ENCODE data around the gene RBM18.

GRCh38 chr9:122215663-122216062, 49.0 kb downstream of the RBM18 start:
- TF ChIP-seq, protein P1, sequence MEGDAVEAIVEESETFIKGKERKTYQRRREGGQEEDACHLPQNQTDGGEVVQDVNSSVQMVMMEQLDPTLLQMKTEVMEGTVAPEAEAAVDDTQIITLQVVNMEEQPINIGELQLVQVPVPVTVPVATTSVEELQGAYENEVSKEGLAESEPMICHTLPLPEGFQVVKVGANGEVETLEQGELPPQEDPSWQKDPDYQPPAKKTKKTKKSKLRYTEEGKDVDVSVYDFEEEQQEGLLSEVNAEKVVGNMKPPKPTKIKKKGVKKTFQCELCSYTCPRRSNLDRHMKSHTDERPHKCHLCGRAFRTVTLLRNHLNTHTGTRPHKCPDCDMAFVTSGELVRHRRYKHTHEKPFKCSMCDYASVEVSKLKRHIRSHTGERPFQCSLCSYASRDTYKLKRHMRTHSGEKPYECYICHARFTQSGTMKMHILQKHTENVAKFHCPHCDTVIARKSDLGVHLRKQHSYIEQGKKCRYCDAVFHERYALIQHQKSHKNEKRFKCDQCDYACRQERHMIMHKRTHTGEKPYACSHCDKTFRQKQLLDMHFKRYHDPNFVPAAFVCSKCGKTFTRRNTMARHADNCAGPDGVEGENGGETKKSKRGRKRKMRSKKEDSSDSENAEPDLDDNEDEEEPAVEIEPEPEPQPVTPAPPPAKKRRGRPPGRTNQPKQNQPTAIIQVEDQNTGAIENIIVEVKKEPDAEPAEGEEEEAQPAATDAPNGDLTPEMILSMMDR (IDR thresholded peaks at IDR 0.05), result no peak
- TF ChIP-seq POLR2A (IDR thresholded peaks at IDR 0.05), result no peak

Measured in uterus (tissue), 2 donors.